Cortex of kidney (tissue), 1 donor: ENCODE measurements around the gene BIN1.

ENCODE experiments used
- DNase-seq: peaks from one replicate; lab custom pipeline; 2025; lab: John Stamatoyannopoulos, UW

BIN1 gene

GRCh38 chr2:127024769-127025358 is 82.1 kb downstream of the BIN1 start:
- no peak for DNase-seq

GRCh38 chr2:127023504-127023903 is 83.5 kb downstream of the BIN1 start:
- DNase-seq: no peak

GRCh38 chr2:127022817-127023216 is 84.1 kb downstream of the BIN1 start:
- DNase-seq: no peak

- DNase-seq: no peak
These were observed 86.4 kb downstream of the BIN1 start for GRCh38 chr2:127020536-127020935.

GRCh38 chr2:127017548-127017947 is 89.4 kb downstream of the BIN1 start:
- no peak for DNase-seq

GRCh38 chr2:127016329-127016728 is 90.6 kb downstream of the BIN1 start:
- no peak for DNase-seq

GRCh38 chr2:127015106-127015910 is 91.6 kb downstream of the BIN1 start:
- no peak for DNase-seq

- no peak for DNase-seq
These were observed 92.3 kb downstream of the BIN1 start for GRCh38 chr2:127014630-127015029.

- no peak for DNase-seq
These were observed 92.7 kb downstream of the BIN1 start for GRCh38 chr2:127014224-127014623.

- no peak for DNase-seq
These were observed 94.1 kb downstream of the BIN1 start for GRCh38 chr2:127012868-127013267.

- DNase-seq: no peak
These were observed 94.7 kb downstream of the BIN1 start for GRCh38 chr2:127012215-127012614.

- DNase-seq: no peak
These were observed 95.2 kb downstream of the BIN1 start for GRCh38 chr2:127011796-127012195.

GRCh38 chr2:127011231-127011661 is 95.7 kb downstream of the BIN1 start:
- DNase-seq: no peak

GRCh38 chr2:127008265-127009015 is 98.5 kb downstream of the BIN1 start:
- no peak for DNase-seq

GRCh38 chr2:127007652-127008051 is 99.3 kb downstream of the BIN1 start:
- no peak for DNase-seq

GRCh38 chr2:127006962-127007361 is 100.0 kb downstream of the BIN1 start:
- DNase-seq: no peak

- DNase-seq: no peak
These were observed 101.9 kb downstream of the BIN1 start for GRCh38 chr2:127004893-127005600.

- no peak for DNase-seq
These were observed 103.7 kb downstream of the BIN1 start for GRCh38 chr2:127003070-127003800.

GRCh38 chr2:127001751-127002150 is 105.2 kb downstream of the BIN1 start:
- DNase-seq: no peak

- no peak for DNase-seq
These were observed 106.0 kb downstream of the BIN1 start for GRCh38 chr2:127000937-127001336.

GRCh38 chr2:127000194-127000593 is 106.8 kb downstream of the BIN1 start:
- DNase-seq: no peak
